Measurements from ENCODE around the gene HOXC10.

HOXC10 gene

GRCh38 chr12:53963005-53963404 is 21.9 kb upstream of the HOXC10 start:
- no peaks in the 10 kb centered on the region for H3K79me2 ChIP-seq (ENCODE audit: control insufficient read depth, insufficient read depth, low read length)
- no peak overlapping the region for H3K4me3 ChIP-seq (ENCODE audit: low read length)
- DNase-seq = no peak
- no CpG with 5 or more reads among the region's 7 CpGs for WGBS (ENCODE audit: extremely low coverage, insufficient coverage, low lambda C conversion rate)
- no peaks in the 10 kb centered on the region for H3K79me1 ChIP-seq (ENCODE audit: low read length)
- H4K5ac ChIP-seq (ENCODE audit: low read length) = no peak overlapping the region
- no peaks in the 10 kb centered on the region for H3K36me3 ChIP-seq (ENCODE audit: control insufficient read depth, insufficient read depth, low read length)
- H3K18ac ChIP-seq (ENCODE audit: low read length) = no peak overlapping the region
- H2BK15ac ChIP-seq (replicated peaks; ENCODE audit: low read depth) = no peak overlapping the region
- no peak overlapping the region for H2BK120ac ChIP-seq (ENCODE audit: low read depth, low read length)
- H3K27me3 ChIP-seq (ENCODE audit: insufficient read depth, low read length, poor library complexity) = peaks cover 96% of the 10 kb centered on the region
- no peak overlapping the region for H3K27ac ChIP-seq (ENCODE audit: low read depth, low read length)
- no peak overlapping the region for H3K4me2 ChIP-seq (ENCODE audit: low read length)
- H3K4ac ChIP-seq (ENCODE audit: low read depth, low read length) = no peak overlapping the region
- H2BK5ac ChIP-seq (ENCODE audit: low read length) = no peak overlapping the region
- no peak overlapping the region for H3K23ac ChIP-seq (ENCODE audit: low read length)
- no peaks in the 10 kb centered on the region for H3K4me1 ChIP-seq (ENCODE audit: control insufficient read depth, low read depth, low read length)
- no peak overlapping the region for H4K8ac ChIP-seq (ENCODE audit: low read depth, low read length)
- H3K9ac ChIP-seq (ENCODE audit: low read length) = no peak overlapping the region
- H3K56ac ChIP-seq (ENCODE audit: low read length) = no peak overlapping the region
- no peak overlapping the region for H2AK5ac ChIP-seq (ENCODE audit: low read length)

DNA sequence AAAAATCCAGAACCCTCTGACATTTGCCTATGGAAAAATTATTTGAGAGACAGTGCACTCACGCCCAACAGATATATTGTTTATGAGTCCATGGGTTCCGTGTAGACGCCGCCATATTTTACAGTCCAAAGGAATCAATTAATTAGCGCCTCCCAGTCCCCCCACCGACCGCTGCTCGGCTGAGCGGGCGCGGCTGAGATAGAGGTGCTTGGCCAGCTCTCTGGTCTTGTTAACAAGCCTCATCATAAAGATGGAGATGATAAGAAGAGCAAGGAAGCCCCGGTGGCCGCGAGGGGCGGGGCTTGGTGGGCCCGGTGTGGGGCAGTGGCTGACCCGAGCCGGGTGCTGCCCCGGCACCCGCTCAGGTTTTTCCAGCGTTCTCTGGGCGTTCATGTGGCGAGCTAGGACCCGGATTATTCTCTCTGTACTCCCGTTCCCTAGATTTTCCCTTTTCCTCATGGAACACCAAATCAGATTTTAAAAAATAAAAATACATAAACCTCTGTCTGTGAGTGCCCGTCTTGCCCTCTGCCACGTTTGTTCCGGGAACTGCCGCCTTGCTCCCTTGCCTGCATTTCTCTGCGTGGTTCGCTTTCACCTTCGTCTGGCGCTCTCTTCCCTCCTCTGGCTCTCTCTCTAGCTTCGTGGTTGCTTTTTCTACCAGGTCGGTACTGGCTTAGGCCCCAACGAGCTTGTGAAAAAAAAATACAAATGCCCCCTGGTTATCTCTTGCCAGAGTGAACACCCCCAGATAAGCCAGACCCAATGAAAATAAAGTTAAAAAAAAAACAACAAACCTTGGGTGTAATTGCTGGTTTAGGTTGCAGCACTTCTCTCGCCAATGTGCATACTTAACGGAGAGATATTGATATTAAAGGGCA is 21.3 kb upstream of the HOXC10 start:
- WGBS (ENCODE audit: extremely low coverage, insufficient coverage, low lambda C conversion rate) = no CpG with 5 or more reads among the region's 38 CpGs

DNA sequence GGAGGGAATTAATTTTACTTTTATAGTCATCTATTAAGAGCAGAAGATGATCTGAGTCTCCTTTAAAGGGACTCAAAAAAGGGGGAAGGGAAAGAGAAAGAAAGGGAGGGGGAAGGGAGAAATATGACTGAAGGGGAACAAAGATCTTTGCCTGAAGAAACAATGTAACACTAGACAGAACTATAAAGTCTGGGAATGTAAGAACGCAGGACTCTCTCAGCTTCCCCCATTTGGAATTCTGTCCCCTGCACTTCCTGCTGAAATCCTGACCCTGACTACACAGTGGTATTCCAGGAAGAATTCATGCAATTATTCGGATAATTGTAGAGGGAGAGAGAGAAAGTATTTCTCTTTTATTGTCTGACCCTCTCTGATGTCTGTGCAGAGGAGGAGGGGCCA is 20.6 kb upstream of the HOXC10 start:
- H4K5ac ChIP-seq (ENCODE audit: low read length) = no peak overlapping the region
- no peak overlapping the region for H4K8ac ChIP-seq (ENCODE audit: low read depth, low read length)
- no peak overlapping the region for H3K4me2 ChIP-seq (ENCODE audit: low read length)
- H3K27me3 ChIP-seq (ENCODE audit: insufficient read depth, low read length, poor library complexity) = peaks cover 98% of the 10 kb centered on the region
- no peak overlapping the region for H2BK5ac ChIP-seq (ENCODE audit: low read length)
- no peaks in the 10 kb centered on the region for H3K36me3 ChIP-seq (ENCODE audit: control insufficient read depth, insufficient read depth, low read length)
- H3K27ac ChIP-seq (ENCODE audit: low read depth, low read length) = no peak overlapping the region
- H3K79me1 ChIP-seq (ENCODE audit: low read length) = no peaks in the 10 kb centered on the region
- H3K56ac ChIP-seq (ENCODE audit: low read length) = no peak overlapping the region
- H3K18ac ChIP-seq (ENCODE audit: low read length) = no peak overlapping the region
- no peak overlapping the region for H3K23ac ChIP-seq (ENCODE audit: low read length)
- no peak overlapping the region for H3K9ac ChIP-seq (ENCODE audit: low read length)
- H3K79me2 ChIP-seq (ENCODE audit: control insufficient read depth, insufficient read depth, low read length) = no peaks in the 10 kb centered on the region
- H2BK120ac ChIP-seq (ENCODE audit: low read depth, low read length) = no peak overlapping the region
- H3K4me3 ChIP-seq (ENCODE audit: low read length) = no peak overlapping the region
- H3K4me1 ChIP-seq (ENCODE audit: control insufficient read depth, low read depth, low read length) = no peaks in the 10 kb centered on the region
- no peak for DNase-seq
- H2AK5ac ChIP-seq (ENCODE audit: low read length) = no peak overlapping the region
- H3K4ac ChIP-seq (ENCODE audit: low read depth, low read length) = no peak overlapping the region
- no CpG with 5 or more reads among the region's 2 CpGs for WGBS (ENCODE audit: extremely low coverage, insufficient coverage, low lambda C conversion rate)
- H2BK15ac ChIP-seq (replicated peaks; ENCODE audit: low read depth) = no peak overlapping the region

More for the DNA sequence above, 21.3 kb upstream of the HOXC10 start:
- H3K9ac ChIP-seq (ENCODE audit: low read length) = no peak overlapping the region
- no peak overlapping the region for H3K23ac ChIP-seq (ENCODE audit: low read length)
- H3K79me2 ChIP-seq (ENCODE audit: control insufficient read depth, insufficient read depth, low read length) = no peaks in the 10 kb centered on the region
- H3K56ac ChIP-seq (ENCODE audit: low read length) = no peak overlapping the region
- H3K4me1 ChIP-seq (ENCODE audit: control insufficient read depth, low read depth, low read length) = no peaks in the 10 kb centered on the region
- H4K5ac ChIP-seq (ENCODE audit: low read length) = no peak overlapping the region
- DNase-seq = no peak
- no peak overlapping the region for H3K4me2 ChIP-seq (ENCODE audit: low read length)
- H3K4me3 ChIP-seq (ENCODE audit: low read length) = no peak overlapping the region
- no peak overlapping the region for H2AK5ac ChIP-seq (ENCODE audit: low read length)
- H2BK5ac ChIP-seq (ENCODE audit: low read length) = no peak overlapping the region
- H2BK15ac ChIP-seq (replicated peaks; ENCODE audit: low read depth) = no peak overlapping the region
- no peaks in the 10 kb centered on the region for H3K79me1 ChIP-seq (ENCODE audit: low read length)
- no peak overlapping the region for H3K4ac ChIP-seq (ENCODE audit: low read depth, low read length)
- H3K18ac ChIP-seq (ENCODE audit: low read length) = no peak overlapping the region
- no peak overlapping the region for H3K27ac ChIP-seq (ENCODE audit: low read depth, low read length)
- no peak overlapping the region for H2BK120ac ChIP-seq (ENCODE audit: low read depth, low read length)
- no peaks in the 10 kb centered on the region for H3K36me3 ChIP-seq (ENCODE audit: control insufficient read depth, insufficient read depth, low read length)
- H3K27me3 ChIP-seq (ENCODE audit: insufficient read depth, low read length, poor library complexity) = peaks cover 96% of the 10 kb centered on the region
- H4K8ac ChIP-seq (ENCODE audit: low read depth, low read length) = no peak overlapping the region

DNA sequence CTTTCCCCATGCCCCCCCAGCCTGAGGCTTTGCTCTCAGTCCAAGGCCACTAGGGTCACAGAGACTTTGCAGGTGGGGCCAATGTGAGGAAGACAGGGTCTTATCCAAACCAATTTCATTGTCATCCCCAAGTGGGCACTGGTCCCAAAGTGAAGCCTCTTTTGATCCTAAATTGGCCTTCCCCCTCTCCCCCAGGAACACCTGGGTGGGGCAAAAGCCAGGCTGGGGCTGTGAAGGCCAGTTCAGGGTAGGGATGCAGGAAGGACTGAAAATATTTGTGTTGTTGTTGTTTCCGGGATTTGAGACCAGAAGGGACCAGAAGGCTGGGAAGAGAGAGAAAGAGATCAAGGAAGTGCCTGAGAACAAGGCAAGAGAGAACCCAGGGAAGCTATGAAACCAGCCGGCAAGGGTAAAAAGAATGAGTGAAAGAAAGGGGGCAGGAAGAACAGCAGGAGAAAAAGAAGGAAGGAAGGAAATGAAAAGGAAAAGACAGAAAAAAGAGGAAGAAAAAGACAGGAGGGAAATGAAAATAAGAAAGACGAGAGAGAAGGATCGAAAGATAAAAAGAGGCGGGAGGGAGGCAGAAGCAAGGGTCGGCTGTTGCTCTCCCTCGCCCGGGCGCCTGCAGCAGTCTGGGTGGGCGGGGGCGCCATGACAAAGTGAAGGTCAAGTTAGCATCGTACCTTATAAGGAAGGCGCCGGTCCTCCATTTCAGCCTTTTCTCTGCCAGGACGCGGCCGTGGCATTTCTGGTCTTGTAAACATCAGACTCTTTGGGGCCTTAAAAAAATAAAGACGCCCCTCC is 19.5 kb upstream of the HOXC10 start:
- H3K18ac ChIP-seq (ENCODE audit: low read length) = no peak overlapping the region
- H2BK5ac ChIP-seq (ENCODE audit: low read length) = no peak overlapping the region
- H3K27ac ChIP-seq (ENCODE audit: low read depth, low read length) = no peak overlapping the region
- H3K79me1 ChIP-seq (ENCODE audit: low read length) = no peaks in the 10 kb centered on the region
- no CpG with 5 or more reads among the region's 18 CpGs for WGBS (ENCODE audit: extremely low coverage, insufficient coverage, low lambda C conversion rate)
- H3K4me1 ChIP-seq (ENCODE audit: control insufficient read depth, low read depth, low read length) = no peaks in the 10 kb centered on the region
- H3K23ac ChIP-seq (ENCODE audit: low read length) = no peak overlapping the region
- no peaks in the 10 kb centered on the region for H3K36me3 ChIP-seq (ENCODE audit: control insufficient read depth, insufficient read depth, low read length)
- no peaks in the 10 kb centered on the region for H3K79me2 ChIP-seq (ENCODE audit: control insufficient read depth, insufficient read depth, low read length)
- peaks cover 98% of the 10 kb centered on the region for H3K27me3 ChIP-seq (ENCODE audit: insufficient read depth, low read length, poor library complexity)
- no peak overlapping the region for H3K4me3 ChIP-seq (ENCODE audit: low read length)
- peak; percentile 71 for DNase-seq
- no peak overlapping the region for H2BK15ac ChIP-seq (replicated peaks; ENCODE audit: low read depth)
- H3K56ac ChIP-seq (ENCODE audit: low read length) = no peak overlapping the region
- H4K5ac ChIP-seq (ENCODE audit: low read length) = no peak overlapping the region
- H4K8ac ChIP-seq (ENCODE audit: low read depth, low read length) = no peak overlapping the region
- H3K4me2 ChIP-seq (ENCODE audit: low read length) = no peak overlapping the region
- no peak overlapping the region for H3K9ac ChIP-seq (ENCODE audit: low read length)
- no peak overlapping the region for H3K4ac ChIP-seq (ENCODE audit: low read depth, low read length)
- no peak overlapping the region for H2BK120ac ChIP-seq (ENCODE audit: low read depth, low read length)
- H2AK5ac ChIP-seq (ENCODE audit: low read length) = no peak overlapping the region

- Histone ChIP-seq H3K27ac (ENCODE audit: low read depth, low read length) (no peak overlapping the region), H3K4me3 (ENCODE audit: low read length) (no peak overlapping the region), H3K4me1 (ENCODE audit: control insufficient read depth, low read depth, low read length) (no peaks in the 10 kb centered on the region), H3K79me2 (ENCODE audit: control insufficient read depth, insufficient read depth, low read length) (no peaks in the 10 kb centered on the region), H3K4me2 (ENCODE audit: low read length) (no peak overlapping the region), H3K23ac (ENCODE audit: low read length) (no peak overlapping the region), H2BK5ac (ENCODE audit: low read length) (no peak overlapping the region), H4K8ac (ENCODE audit: low read depth, low read length) (no peak overlapping the region), H3K4ac (ENCODE audit: low read depth, low read length) (no peak overlapping the region), H4K5ac (ENCODE audit: low read length) (no peak overlapping the region), H2AK5ac (ENCODE audit: low read length) (no peak overlapping the region), H3K36me3 (ENCODE audit: control insufficient read depth, insufficient read depth, low read length) (no peaks in the 10 kb centered on the region), H2BK15ac (replicated peaks; ENCODE audit: low read depth) (no peak overlapping the region), H3K9ac (ENCODE audit: low read length) (no peak overlapping the region), H3K18ac (ENCODE audit: low read length) (no peak overlapping the region), H3K27me3 (ENCODE audit: insufficient read depth, low read length, poor library complexity) (peaks cover 98% of the 10 kb centered on the region), H3K56ac (ENCODE audit: low read length) (no peak overlapping the region), H3K79me1 (ENCODE audit: low read length) (no peaks in the 10 kb centered on the region), H2BK120ac (ENCODE audit: low read depth, low read length) (no peak overlapping the region)
- no CpG with 5 or more reads among the region's 15 CpGs for WGBS (ENCODE audit: extremely low coverage, insufficient coverage, low lambda C conversion rate)
- DNase-seq = peak; percentile 61
Measured at GRCh38 chr12:53966085-53966384, 18.9 kb upstream of the HOXC10 start.
